Right atrium auricular region (tissue), 2 donors: ENCODE data around the gene PMM2. TPM values are rescaled to one million over a fixed set of nuclear protein-coding genes. Genes with fewer than 3 reads are reported as not detected.

Experiments
- DNase-seq: peaks from one replicate; pipeline ENCODE4 v3.0.0-alpha.2; 2019; ENCODE audit warnings: low spot score
- H3K27ac ChIP-seq, 2 donors: fragments of 200-600 bp; sonication (generic); 1 replicate in 1 of 2; 2 replicates in 1 of 2; pipeline ENCODE4 v1.5.1; 2016 to 2019
- H3K27me3 ChIP-seq, 2 donors: fragments of 200-600 bp; sonication (generic); one replicate each; pipeline versions ENCODE4 v1.5.1 to v1.6.0; 2017 to 2019
- H3K36me3 ChIP-seq: fragments of 200-600 bp; sonication (generic); one replicate; pipeline ENCODE4 v1.5.1; 2016
- H3K4me1 ChIP-seq, 2 donors: fragments of 200-600 bp; sonication (generic); one replicate each; pipeline versions ENCODE4 v1.5.1 to v1.6.0; 2017 to 2019
- H3K4me3 ChIP-seq, 2 donors: fragments of 200-600 bp; sonication (generic); 1 replicate in 1 of 2; 2 replicates in 1 of 2; pipeline ENCODE4 v1.5.1; 2017 to 2019; ENCODE audit warnings: mild to moderate bottlenecking in 1 of 2, moderate library complexity in 1 of 2
- H3K9me3 ChIP-seq, 2 donors: fragments of 200-600 bp; sonication (generic); one replicate each; pipeline ENCODE4 v1.5.1; 2019
- total RNA-seq, 2 donors: library from RNA; depleted of rRNA; stranded (reverse); fragments of >200 nt; gene quantifications; one replicate each; pipeline ENCODE4 v1.1.0, GENCODE V29; 2016
- TF ChIP-seq, protein P1 (sequence below), 2 donors: fragments of 200-600 bp; sonication (generic); IDR thresholded peaks; one replicate each; pipeline ENCODE4 v1.5.1; 2019; ENCODE audit warnings: antibody characterized with exemption in 2 of 2

PMM2 gene
- total RNA-seq, 2 donors from 2014 or later = 14.5 to 20.5 TPM

DNA sequence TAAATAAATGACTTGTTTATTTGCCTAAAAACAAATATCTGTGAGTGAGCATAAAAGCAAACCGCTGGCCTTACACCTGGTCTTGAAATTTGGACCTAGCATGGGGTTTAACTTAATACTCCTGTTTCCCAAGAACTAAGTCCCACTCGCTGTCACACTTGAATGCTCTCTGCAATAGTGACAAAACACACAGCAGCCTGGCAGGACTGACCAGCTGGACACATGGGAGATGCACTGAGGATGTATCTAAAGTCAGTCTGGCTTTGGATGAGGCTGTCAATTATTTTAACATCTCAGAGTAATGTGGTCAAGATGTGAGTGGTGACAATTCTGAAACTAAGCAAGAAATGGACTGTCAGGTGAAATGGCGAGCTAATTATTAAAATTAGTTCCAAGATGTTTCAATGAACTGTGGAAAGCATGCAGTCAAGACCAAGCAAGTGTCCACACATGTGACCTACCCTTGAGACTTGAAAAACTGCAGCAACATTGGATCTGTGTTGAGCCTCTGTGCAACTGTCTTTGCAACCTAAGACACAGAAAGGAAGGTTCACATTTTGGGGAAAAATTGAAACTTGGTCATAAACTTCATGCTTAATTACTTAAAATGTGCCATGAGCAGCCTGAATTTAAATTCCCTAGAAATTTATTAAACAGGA is 101.2 kb downstream of the PMM2 start:
- H3K9me3 ChIP-seq = no peaks in the 10 kb centered on the region
- H3K27ac ChIP-seq = no peak overlapping the region
- H3K27me3 ChIP-seq = no peaks in the 10 kb centered on the region
- TF ChIP-seq, protein P1, sequence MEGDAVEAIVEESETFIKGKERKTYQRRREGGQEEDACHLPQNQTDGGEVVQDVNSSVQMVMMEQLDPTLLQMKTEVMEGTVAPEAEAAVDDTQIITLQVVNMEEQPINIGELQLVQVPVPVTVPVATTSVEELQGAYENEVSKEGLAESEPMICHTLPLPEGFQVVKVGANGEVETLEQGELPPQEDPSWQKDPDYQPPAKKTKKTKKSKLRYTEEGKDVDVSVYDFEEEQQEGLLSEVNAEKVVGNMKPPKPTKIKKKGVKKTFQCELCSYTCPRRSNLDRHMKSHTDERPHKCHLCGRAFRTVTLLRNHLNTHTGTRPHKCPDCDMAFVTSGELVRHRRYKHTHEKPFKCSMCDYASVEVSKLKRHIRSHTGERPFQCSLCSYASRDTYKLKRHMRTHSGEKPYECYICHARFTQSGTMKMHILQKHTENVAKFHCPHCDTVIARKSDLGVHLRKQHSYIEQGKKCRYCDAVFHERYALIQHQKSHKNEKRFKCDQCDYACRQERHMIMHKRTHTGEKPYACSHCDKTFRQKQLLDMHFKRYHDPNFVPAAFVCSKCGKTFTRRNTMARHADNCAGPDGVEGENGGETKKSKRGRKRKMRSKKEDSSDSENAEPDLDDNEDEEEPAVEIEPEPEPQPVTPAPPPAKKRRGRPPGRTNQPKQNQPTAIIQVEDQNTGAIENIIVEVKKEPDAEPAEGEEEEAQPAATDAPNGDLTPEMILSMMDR (IDR thresholded peaks at IDR 0.05) = no peak
- no peak overlapping the region for H3K4me3 ChIP-seq
- peaks cover 97% of the 10 kb centered on the region for H3K36me3 ChIP-seq
- DNase-seq = no peak
- no peaks in the 10 kb centered on the region for H3K4me1 ChIP-seq

Other genes starting within 250 kb of the PMM2 start
- gene TMEM114, start 207.3 kb upstream of the PMM2 start, total RNA-seq = not detected
- gene METTL22, start 176.1 kb upstream of the PMM2 start, total RNA-seq = 10 to 100 TPM in 1 of 2 donors, 1 to 10 TPM in 1; 10.0 to 24.3 TPM
- gene ABAT, start 123.2 kb upstream of the PMM2 start, total RNA-seq = 10 to 100 TPM in 1 of 2 donors, 1 to 10 TPM in 1; 9.8 to 14.9 TPM
- gene TMEM186, start 200 bp upstream of the PMM2 start, total RNA-seq = 1 to 10 TPM; 6.3 to 7.6 TPM
- 10 to 100 TPM; 28.4 to 84.8 TPM for gene CARHSP1, start 71.2 kb downstream of the PMM2 start, total RNA-seq
- gene LITAFD, start 84.5 kb downstream of the PMM2 start, total RNA-seq = not detected
- 10 to 100 TPM; 42.2 to 57.4 TPM for gene USP7, start 166.1 kb downstream of the PMM2 start, total RNA-seq